ENCODE results near the gene MCOLN2.
A peak's percentile ranks its signal among the peaks of the same experiment; 100 is the strongest.
"Not testable (repeated sequence)": the region's sequence is repeated elsewhere in the genome, so short reads cannot be mapped to it uniquely, and the experiment has no call there.

The MCOLN2 gene

DNA sequence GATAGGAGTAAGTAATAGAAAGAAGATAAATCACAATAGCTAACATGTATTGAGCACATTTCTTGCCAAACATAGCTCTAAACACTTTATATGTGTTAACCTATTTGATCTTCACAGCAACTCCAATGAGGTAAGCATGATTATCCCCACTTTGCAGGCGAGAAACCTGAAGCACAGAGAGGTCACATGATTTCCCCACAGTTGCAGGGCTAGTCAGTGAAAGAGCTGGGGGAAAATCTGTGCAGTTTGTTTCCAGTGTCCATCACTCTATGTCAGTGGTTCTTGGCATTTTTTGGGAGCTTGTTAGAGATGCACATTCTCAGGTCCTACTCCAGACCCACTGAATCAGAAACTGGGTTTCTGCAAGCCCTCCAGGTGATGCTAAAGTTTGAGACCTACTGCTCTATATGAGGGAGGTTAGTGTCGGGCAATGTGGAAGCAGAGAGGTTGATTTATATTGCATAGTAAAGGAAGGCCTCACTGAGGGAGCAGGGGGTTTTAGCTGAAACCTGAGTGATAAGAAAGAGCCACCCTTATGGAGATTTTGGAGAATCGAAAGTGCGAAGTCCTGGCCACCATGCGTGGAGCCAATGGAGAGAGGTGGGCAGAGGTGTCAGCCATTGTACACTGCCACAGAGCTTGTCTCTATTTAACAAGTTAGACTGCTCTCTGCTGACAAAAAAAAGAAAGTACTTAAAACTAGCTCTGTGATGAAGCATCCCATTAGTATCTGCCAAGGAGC lies 30.5 kb upstream of the MCOLN2 start:
- CTCF ChIA-PET = interaction anchor here (0.5 to 1.3 kb wide), 6 partner anchors 10 to 255 kb away, joined by 3 to 18 read pairs (median 3); no protein-coding TSS in a partner anchor
- POLR2A ChIA-PET = no interaction called here
- DNase-seq (ENCODE audit: extremely low spot score) = no peak
- TF ChIP-seq ELF4 (IDR thresholded peaks at IDR 0.05) (no peak), FOXM1 (IDR thresholded peaks at IDR 0.05; ENCODE audit: borderline replicate concordance) (no peak), HDGF (IDR thresholded peaks at IDR 0.05; ENCODE audit: borderline replicate concordance) (no peak)

GRCh38 chr1:85025940-85026339 lies 29.0 kb upstream of the MCOLN2 start:
- TF ChIP-seq ZNF384 (IDR thresholded peaks at IDR 0.05) (no peak), FOXA1 (IDR thresholded peaks at IDR 0.05) (no peak), FOXK2 (IDR thresholded peaks at IDR 0.05) (no peak), PKNOX1 (IDR thresholded peaks at IDR 0.05) (0 out of 2 replicates have a peak, but pooled peaks have one; percentile 7), FOXM1 (IDR thresholded peaks at IDR 0.05; ENCODE audit: borderline replicate concordance) (no peak), ARNT (IDR thresholded peaks at IDR 0.05) (no peak)
- ChIA-PET CTCF (interaction anchor here (3.5 kb wide), 1 partner anchor 81 kb away, joined by 9 read pairs; no protein-coding TSS in a partner anchor), POLR2A (no interaction called here)
- DNase-seq (ENCODE audit: extremely low spot score) = no peak

DNA sequence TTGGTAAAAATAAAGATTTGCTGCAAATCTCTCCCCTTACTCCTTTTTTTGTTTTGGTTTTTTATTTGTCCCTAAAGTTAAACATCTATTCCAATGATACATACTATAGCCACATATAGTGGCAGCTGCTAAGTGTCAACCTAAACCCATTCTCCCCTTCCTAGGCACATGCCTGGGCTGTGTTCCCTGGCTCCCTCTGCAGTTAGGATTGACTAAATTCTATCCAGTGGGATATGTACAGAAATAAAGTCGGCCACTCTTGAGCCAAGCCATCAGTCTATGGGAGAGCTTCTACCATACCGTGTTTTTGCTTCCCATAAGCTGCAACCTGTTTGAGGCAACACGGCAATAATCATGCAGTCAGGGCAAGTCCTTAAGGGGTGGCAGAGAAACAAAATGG lies 27.8 kb upstream of the MCOLN2 start:
- no peak for TF ChIP-seq FOXM1 (IDR thresholded peaks at IDR 0.05; ENCODE audit: borderline replicate concordance)
- no peak for TF ChIP-seq FOXA1 (IDR thresholded peaks at IDR 0.05)
- no peak for TF ChIP-seq ZNF384 (IDR thresholded peaks at IDR 0.05)
- no peak for TF ChIP-seq ELF4 (IDR thresholded peaks at IDR 0.05)
- no peak for TF ChIP-seq SP1 (IDR thresholded peaks at IDR 0.05)
- TF ChIP-seq BHLHE40 (IDR thresholded peaks at IDR 0.05; ENCODE audit: borderline replicate concordance) = no peak
- no peak for TF ChIP-seq HDGF (IDR thresholded peaks at IDR 0.05; ENCODE audit: borderline replicate concordance)
- TF ChIP-seq L3MBTL2 (conservative IDR thresholded peaks at IDR 0.05) = no peak
- TF ChIP-seq NFRKB (IDR thresholded peaks at IDR 0.05) = no peak
- no peak for TF ChIP-seq CTBP1 (IDR thresholded peaks at IDR 0.05; ENCODE audit: borderline replicate concordance)
- no peak for TF ChIP-seq SUZ12 (IDR thresholded peaks at IDR 0.05)
- no peak for DNase-seq (ENCODE audit: extremely low spot score)
- ChIA-PET CTCF (interaction anchor here (0.9 to 3.5 kb wide), 2 partner anchors 80 to 219 kb away, joined by 3 to 9 read pairs; no protein-coding TSS in a partner anchor), POLR2A (no interaction called here)

- DNase-seq (ENCODE audit: extremely low spot score) = no peak
- TF ChIP-seq NFRKB (IDR thresholded peaks at IDR 0.05) = no peak
- no peak for TF ChIP-seq CTBP1 (IDR thresholded peaks at IDR 0.05; ENCODE audit: borderline replicate concordance)
- no peak for TF ChIP-seq HDGF (IDR thresholded peaks at IDR 0.05; ENCODE audit: borderline replicate concordance)
- no peak for TF ChIP-seq ELF4 (IDR thresholded peaks at IDR 0.05)
- TF ChIP-seq BHLHE40 (IDR thresholded peaks at IDR 0.05; ENCODE audit: borderline replicate concordance) = no peak
- TF ChIP-seq SP1 (IDR thresholded peaks at IDR 0.05) = no peak
- no peak for TF ChIP-seq FOXA1 (IDR thresholded peaks at IDR 0.05)
- no peak for TF ChIP-seq FOXK2 (IDR thresholded peaks at IDR 0.05)
- no peak for TF ChIP-seq ARNT (IDR thresholded peaks at IDR 0.05)
- CTCF ChIA-PET = interaction anchor here (3.5 kb wide), 1 partner anchor 78 kb away, joined by 9 read pairs; no protein-coding TSS in a partner anchor
- POLR2A ChIA-PET = no interaction called here
Observed at GRCh38 chr1:85022700-85023099, 25.8 kb upstream of the MCOLN2 start.

GRCh38 chr1:85019994-85020393 lies 23.1 kb upstream of the MCOLN2 start:
- no peak for TF ChIP-seq FOXA1 (IDR thresholded peaks at IDR 0.05)
- TF ChIP-seq ELF4 (IDR thresholded peaks at IDR 0.05) = no peak
- TF ChIP-seq NFRKB (IDR thresholded peaks at IDR 0.05) = no peak
- no peak for TF ChIP-seq BHLHE40 (IDR thresholded peaks at IDR 0.05; ENCODE audit: borderline replicate concordance)
- no peak for TF ChIP-seq SUZ12 (IDR thresholded peaks at IDR 0.05)
- no peak for TF ChIP-seq CTBP1 (IDR thresholded peaks at IDR 0.05; ENCODE audit: borderline replicate concordance)
- CTCF ChIA-PET = no interaction called here
- POLR2A ChIA-PET = no interaction called here
- DNase-seq (ENCODE audit: extremely low spot score) = no peak

GRCh38 chr1:85015826-85016225 lies 18.9 kb upstream of the MCOLN2 start:
- ChIA-PET CTCF (interaction anchor here (2.3 kb wide), 1 partner anchor 71 kb away, joined by 5 read pairs; no protein-coding TSS in a partner anchor), POLR2A (no interaction called here)
- TF ChIP-seq SUZ12 (IDR thresholded peaks at IDR 0.05) = no peak
- TF ChIP-seq CTBP1 (IDR thresholded peaks at IDR 0.05; ENCODE audit: borderline replicate concordance) = no peak
- TF ChIP-seq FOXM1 (IDR thresholded peaks at IDR 0.05; ENCODE audit: borderline replicate concordance) = no peak
- TF ChIP-seq SP1 (IDR thresholded peaks at IDR 0.05) = no peak
- no peak for TF ChIP-seq FOXA1 (IDR thresholded peaks at IDR 0.05)
- TF ChIP-seq BHLHE40 (IDR thresholded peaks at IDR 0.05; ENCODE audit: borderline replicate concordance) = no peak
- TF ChIP-seq ZNF384 (IDR thresholded peaks at IDR 0.05) = no peak
- DNase-seq (ENCODE audit: extremely low spot score) = no peak

- DNase-seq (ENCODE audit: extremely low spot score); POLR2A ChIA-PET: not testable (repeated sequence)
- CTCF ChIA-PET = interaction anchor here (0.7 kb wide), 2 partner anchors 22 to 58 kb away, joined by 3 to 5 read pairs; no protein-coding TSS in a partner anchor
Observed at GRCh38 chr1:85005641-85006040, 8.7 kb upstream of the MCOLN2 start.

DNA sequence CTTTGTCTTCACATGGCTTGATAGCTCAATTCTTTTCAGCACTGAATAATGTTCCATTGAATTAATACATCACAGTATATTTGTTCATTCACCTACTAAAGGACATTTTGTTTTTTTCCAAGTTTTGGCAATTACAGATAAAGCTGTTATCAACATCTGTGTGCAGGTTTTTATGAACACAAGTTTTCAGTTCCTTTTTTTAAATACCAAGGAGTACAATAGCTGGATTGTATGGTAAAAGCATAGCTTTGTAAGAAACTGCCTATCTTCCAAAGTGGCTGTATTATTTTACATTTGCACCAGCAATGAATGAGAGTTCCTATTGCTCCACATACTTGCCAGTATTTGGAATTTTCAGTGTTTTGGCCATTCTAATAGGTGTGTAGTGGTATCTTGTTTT lies 4.8 kb upstream of the MCOLN2 start:
- no peak for DNase-seq (ENCODE audit: extremely low spot score)
- CTCF ChIA-PET = no interaction called here
- POLR2A ChIA-PET = no interaction called here
- TF ChIP-seq HDGF (IDR thresholded peaks at IDR 0.05; ENCODE audit: borderline replicate concordance) (no peak), CTBP1 (IDR thresholded peaks at IDR 0.05; ENCODE audit: borderline replicate concordance) (no peak), ELF4 (IDR thresholded peaks at IDR 0.05) (no peak), FOXM1 (IDR thresholded peaks at IDR 0.05; ENCODE audit: borderline replicate concordance) (no peak), BHLHE40 (IDR thresholded peaks at IDR 0.05; ENCODE audit: borderline replicate concordance) (no peak), TARDBP (IDR thresholded peaks at IDR 0.05) (no peak), FOXA1 (IDR thresholded peaks at IDR 0.05) (no peak), PKNOX1 (IDR thresholded peaks at IDR 0.05) (no peak), SP1 (IDR thresholded peaks at IDR 0.05) (no peak), L3MBTL2 (conservative IDR thresholded peaks at IDR 0.05) (no peak), FOXK2 (IDR thresholded peaks at IDR 0.05) (no peak), ARNT (IDR thresholded peaks at IDR 0.05) (no peak), SUZ12 (IDR thresholded peaks at IDR 0.05) (no peak), LEF1 (IDR thresholded peaks at IDR 0.05; ENCODE audit: borderline replicate concordance) (no peak), ZNF384 (IDR thresholded peaks at IDR 0.05) (no peak), NFRKB (IDR thresholded peaks at IDR 0.05) (no peak)
